Right forelimb (tissue), 1 donor: ENCODE measurements around the gene ABHD16B.
"Not testable (repeated sequence)": the region's sequence is repeated elsewhere in the genome, so short reads cannot be mapped to it uniquely, and the experiment has no call there.

ENCODE experiments used
- DNase-seq: peaks from one replicate; pipeline ENCODE4 v3.0.0-alpha.2; 2018

The ABHD16B gene

DNA sequence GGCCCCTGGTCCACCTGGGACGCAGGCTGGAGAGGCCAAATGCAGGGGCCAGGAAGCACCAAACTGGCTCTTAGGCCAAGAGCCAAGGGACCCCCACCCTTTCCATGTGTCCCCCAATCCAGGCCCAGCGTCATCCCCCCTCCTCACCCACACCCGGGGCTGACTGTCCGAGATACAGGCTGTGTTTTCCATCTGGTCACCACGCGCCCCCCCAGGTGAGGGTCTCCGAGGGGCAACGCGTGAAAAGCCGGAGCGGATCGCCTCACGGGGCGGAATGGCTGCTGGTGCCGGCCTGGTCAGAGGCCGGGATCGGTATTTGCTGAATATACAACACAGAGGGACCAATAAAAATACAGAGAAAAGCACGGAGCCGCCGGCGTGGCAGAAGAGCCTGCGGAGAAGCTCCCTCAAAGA is 5.2 kb upstream of the ABHD16B start:
- no peak for DNase-seq

DNA sequence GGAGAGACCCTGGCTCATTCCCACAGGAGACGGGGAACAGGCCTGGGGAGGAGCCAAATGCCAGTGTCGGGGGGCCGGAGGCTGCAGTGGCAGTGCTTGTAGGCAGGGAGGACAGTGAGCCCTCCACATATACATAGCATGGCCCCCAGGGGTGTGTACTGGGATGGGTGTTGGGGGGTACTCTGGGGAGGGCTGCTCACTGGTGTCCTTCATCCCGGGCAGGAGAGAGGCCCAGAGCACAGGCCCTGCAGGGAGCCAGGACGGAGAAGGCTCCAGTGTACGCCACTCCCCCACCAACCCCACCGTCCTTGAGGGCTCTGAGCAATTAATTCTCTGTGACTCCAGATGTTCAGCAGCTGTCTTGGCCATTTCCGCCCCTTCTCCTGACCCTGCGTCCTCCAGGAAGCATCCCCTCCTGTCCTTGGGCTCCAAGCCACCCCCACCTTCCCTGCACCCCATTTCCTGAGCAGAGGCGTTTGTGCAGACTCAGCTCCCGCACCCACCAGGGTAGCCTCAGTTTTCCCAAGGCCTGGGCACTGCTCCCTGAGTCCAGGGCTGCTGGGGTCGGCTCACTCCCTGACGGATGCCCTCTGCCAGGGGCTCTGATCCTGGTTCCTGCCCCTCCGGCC is 3.4 kb upstream of the ABHD16B start:
- no peak for DNase-seq

DNA sequence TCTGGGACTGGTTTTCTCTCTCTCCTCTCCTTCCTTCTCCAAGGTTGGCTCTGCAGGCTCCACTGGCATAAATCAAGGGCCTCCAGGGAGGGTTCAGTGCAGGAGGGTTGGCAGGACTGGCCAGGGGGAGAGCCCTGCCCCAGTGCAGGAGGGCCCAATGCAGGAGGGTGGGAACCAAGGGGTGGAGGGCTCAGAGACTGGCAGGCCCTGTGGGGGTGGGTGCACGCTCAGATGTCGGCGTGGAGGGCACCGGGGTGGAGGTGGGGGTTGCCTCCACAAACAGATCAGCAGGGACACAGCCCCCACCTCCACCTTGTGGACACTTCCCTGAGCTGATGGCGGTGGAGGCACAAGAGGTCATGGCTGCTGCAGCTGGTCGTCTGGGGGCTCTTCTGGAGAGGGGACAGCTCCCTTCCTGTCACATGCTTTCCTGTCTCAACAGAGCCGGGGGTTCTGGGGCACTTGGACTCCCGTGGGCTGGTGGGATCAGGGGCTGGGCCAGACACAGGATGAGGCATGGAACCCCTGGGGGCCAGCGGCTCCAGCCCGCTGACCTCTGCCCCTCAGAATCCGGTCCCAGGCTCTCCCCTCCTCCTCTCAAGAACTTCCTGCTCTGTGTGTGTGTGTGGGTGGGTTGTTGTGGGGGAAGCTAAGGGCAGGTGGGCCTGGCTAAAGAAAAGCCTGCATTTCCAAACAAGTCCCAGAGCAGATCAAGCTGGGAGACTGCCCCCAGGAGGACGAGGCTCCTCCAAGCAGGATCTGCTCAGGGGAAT is 2.7 kb upstream of the ABHD16B start:
- DNase-seq: no peak

DNA sequence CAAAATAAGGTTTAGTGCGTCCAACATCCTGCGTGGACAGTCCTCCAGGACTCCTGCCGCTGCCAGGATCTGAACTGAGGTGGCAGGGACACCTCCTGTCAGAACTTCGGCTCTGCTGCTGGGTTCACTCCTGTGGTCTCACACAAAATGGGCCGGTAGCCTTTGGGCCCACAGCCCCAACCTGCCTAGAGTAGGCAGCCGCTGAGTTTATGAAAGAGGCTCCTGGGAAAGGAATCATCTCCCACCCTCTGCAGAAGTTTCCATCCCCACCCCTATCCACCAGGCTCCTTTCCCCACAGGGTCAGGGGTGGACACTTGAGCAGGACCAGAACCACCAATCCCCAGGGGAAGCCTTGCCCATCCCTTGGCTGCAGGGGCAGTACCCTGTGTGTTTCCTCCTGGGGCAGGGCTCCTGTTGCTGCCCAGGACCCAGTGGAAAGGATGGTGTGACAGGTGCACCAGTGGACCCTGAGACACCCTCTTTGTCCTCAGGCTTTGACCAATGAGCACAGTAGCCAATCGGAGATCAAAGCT is 2.1 kb upstream of the ABHD16B start:
- no peak for DNase-seq

DNA sequence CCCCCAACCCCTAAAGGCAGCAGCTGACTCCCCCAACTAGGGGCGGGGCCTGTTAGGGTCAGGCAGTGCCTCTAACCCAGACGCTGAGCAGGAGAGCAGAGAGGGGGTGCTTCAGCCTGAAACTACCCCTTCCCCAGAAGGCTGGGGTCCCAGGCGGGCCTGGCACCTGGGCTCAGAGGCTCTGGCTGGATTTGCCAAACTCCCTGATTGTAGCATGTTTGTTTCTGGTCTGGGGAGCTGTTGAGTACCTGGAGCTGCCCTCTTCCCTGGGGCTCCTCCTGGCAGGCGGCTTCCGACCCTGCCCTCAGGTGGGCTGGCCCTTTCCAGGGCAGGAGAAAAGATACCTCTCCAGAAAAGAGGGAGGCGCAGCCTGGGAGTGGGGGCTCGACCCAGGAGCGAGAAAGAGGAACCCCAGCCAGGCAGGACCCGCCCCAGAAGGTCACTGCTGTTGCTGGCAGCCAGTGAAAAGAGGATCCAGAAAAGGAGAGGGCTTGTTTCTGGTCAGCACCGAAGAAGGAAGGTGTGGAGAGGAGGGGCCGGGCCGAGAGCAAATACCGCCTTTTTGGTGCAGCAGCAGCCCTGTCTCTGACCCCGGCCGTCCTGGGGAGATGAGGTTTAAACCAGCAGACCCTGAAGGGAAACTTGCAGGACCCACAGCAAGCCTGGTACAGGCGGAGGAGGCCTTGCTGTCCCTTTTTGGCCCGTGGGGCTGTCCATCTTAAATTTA is 810 bp upstream of the ABHD16B start:
- DNase-seq: no peak

DNA sequence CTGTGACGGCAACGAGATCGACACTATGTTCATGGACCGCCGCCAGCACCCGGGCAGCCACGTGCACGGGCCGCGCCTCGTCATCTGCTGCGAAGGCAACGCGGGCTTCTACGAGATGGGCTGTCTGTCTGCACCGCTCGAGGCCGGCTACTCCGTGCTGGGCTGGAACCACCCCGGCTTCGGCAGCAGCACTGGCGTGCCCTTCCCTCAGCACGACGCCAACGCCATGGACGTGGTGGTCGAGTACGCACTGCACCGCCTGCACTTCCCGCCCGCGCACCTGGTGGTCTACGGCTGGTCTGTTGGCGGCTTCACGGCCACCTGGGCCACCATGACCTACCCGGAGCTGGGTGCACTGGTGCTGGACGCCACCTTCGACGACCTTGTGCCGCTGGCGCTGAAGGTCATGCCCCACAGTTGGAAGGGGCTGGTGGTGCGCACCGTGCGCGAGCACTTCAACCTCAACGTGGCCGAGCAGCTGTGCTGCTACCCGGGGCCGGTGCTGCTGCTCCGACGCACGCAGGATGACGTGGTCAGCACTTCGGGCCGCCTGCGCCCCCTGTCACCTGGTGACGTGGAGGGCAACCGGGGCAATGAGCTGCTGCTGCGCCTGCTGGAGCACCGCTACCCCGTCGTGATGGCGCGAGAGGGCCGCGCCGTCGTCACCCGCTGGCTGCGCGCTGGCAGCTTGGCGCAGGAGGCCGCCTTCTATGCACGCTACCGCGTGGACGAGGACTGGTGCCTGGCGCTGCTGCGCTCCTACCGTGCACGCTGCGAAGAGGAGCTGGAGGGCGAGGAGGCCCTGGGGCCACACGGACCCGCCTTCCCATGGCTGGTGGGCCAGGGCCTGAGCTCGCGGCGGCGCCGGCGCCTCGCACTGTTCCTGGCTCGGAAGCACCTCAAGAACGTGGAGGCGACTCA is 943 bp downstream of the ABHD16B start:
- DNase-seq: no peak

DNA sequence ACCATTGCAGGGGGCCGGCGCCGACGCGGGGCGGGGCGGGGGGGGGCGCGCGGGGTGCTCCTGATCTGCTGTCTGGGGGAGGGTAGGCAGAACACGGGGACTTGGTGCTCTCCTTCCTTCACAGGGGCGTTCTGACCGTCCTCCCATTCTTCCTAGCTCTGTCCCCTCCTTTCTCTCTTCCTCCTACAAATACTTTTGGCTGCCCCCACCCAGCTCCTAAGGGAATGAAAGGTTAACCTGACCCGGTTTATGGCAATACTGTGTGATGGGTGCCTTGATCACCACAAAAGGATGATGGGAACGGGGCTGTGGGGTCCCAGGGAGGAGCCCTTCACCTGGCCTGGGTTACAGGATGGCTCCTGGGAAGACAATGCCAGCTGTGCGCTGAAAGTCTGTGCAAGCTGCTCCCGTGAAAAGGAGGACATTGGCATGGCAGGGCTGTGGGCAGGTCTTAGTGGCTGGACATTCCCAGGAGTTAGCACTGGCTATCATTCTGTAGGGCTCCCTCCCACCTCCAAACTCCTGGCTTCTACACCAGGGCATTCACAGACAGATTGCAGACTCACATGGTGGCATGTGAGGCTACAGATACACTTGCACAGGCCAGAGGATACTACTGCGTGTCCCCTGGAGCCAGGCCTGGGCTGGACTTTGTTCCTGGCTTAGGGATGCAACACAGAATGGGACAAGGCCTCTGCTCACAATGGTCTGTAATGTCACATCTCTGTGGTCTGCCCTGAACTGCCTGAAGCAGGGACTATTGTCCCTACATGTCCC is 1.9 kb downstream of the ABHD16B start:
- no peak for DNase-seq

DNA sequence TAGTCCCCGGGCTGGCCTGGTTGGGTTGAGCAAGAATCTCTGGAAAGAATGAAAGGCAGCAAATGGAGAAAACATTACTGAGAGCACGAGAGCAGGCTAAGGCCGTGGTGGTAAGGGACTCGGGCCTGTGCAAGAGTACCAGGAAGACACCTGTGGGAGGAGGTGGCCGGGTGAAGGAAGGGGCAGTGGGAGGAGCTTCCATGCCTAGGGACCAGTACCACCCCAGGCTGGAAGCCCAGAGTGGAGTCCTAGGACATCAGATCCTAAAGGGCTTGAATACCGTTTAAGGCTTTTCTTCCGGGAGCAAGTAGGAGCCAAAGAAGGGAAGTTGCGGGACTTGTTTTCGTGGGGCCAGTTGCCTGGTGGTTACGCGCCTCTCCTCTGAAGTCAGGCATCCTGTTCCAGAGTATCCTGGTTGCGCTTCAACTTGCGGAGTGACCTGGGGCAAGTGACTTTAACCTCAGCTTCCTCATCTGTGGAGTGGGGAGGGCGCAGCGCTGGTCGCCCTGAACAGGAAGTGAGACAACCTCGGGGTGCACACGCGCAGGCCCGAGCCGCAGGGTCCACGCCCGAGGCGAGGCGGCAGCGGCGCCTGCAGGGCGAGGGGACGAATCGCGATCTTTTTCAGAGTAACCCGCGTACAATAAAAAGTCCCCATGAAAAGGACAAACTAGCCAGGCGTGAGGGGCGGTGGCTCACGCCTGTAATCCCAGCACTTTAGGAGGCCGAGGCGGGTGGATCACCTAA is 2.7 kb downstream of the ABHD16B start:
- DNase-seq: peak; percentile 82

DNA sequence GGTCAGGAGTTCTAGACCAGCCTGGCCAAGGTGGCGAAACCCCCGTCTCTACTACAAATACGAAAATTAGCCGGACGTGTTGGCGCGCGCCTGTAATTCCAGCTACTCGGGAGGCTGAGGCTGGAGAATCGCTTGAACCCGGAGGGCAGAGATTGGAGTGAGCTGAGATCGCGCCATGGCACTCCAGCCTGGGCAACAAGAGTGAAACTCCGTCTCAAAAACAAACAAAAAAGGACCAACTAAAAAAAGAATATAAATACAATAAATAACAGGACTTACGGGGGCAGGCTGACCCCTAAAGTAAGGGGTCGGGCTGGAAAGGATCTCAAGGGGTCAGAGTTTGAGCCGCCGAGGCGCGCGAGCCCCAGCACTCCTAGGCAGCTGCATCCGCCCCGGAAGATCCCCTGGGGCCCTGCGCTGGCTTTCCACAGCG is 3.3 kb downstream of the ABHD16B start:
- DNase-seq: no peak

DNA sequence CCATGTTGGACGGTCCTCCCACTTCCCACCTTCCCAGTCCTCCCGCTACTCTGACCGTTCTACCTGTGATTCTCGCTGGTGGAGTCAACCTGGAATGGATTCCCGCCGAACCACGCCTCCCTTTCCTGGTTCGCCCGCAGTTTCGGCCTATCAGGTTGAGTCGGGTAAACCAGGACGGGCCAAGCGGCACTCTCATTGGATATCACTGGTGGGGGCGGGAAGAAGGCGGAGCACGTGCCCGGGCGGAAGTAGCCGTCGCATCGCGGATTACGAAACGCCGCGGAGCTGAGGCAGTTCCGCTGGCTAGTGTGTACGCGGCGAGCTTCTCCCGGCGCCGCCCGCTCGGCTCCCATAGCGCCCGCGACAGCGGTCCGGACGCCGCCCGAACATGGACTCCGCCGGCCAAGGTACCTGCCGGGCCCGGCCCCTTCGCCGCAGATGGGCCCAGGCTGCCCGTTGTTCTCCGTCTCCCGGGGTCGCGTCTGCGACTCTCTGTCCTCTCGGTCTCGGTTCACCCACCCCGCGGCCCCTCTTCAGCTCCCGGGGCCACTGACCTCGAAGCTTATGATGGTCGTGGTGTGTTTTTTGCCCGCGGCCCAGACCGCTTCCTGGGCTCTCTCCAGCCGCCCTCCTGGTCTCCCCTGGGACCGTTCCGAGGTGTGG is 3.8 kb downstream of the ABHD16B start, which contains the start of gene TPD52L2:
Gene TPD52L2 (plus strand): TSS at position 293 of the 663 bp plus-strand sequence. CDS start 96 bp downstream, at position 389.
- DNase-seq: peak; percentile 98

DNA sequence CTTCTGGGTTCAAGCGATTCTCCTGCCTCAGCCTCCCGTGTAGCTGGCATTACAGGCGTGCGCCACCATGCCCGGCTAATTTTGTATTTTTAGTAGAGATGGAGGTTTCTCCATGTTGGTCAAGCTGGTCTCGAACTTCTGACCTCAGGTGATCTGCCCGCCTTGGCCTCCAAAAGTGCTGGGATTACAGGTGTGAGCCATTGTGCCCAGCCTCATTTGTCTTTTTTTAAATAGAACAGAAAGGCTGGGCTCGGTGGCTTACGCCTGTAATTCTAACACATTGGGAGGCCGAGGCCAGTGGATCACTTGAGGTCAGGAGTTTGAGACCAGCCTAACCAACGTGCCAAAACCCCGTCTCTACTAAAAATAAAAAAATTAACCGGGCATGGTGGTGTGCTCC is 5.7 kb downstream of the ABHD16B start:
- not testable (repeated sequence) for DNase-seq

DNA sequence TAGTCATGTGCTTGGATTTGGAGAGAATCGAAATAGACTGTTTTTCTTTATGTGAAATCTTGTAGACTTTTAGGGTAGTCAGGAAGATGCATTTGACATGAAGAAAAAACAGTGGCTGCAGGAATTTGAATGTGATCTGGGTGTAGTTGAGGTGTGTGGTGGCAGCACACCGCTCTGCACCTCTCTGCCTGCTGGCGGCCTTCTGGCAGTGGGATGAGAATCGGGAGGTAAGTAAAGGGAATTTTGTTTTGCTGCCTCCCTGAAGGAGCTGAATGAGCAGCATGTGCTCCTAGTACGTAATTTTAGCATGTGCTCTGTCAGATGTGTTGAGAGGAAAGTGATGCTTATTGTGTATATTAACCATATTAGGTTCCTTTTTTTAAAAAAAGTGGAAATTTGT is 7.0 kb downstream of the ABHD16B start:
- DNase-seq: no peak

DNA sequence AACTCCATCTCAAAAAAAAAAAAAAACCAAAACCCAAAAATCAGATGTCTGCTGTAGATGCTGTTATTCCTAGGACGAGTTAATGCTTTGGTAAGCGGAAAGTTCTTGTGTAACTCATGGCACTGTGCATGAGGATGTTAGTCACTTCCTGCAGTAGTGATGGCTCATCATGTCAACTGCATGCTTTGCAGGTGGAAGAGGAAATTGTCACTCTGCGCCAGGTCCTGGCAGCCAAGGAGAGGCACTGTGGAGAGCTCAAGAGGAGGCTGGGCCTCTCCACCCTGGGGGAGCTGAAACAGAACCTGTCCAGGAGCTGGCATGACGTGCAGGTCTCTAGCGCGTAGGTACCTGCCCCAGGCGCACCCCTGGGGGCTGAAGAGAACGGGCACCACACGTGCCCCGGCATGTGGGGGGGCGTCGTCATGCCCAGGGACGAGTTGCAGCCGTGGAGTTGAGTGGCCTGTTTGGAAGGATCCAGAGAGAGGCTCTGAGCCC is 12.2 kb downstream of the ABHD16B start:
- DNase-seq: no peak

DNA sequence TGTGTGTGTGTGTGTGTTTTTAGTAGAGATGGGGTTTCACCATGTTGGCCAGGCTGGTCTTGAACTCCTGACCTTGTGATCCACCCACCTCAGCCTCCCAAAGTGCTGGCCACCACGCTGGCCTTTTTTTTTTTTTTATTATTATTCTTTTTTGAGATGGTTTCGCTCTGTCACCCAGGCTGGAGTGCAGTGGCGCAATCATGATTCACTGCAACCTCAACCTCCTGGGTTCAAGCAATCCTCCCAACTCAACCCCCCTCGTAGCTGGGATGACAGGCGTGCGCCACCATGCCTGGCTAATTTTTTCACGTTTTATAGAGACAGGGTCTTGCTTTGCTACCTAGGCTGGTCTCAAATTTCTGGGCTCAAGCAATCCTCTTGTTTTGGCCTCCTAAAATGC is 12.9 kb downstream of the ABHD16B start:
- DNase-seq: not testable (repeated sequence)

DNA sequence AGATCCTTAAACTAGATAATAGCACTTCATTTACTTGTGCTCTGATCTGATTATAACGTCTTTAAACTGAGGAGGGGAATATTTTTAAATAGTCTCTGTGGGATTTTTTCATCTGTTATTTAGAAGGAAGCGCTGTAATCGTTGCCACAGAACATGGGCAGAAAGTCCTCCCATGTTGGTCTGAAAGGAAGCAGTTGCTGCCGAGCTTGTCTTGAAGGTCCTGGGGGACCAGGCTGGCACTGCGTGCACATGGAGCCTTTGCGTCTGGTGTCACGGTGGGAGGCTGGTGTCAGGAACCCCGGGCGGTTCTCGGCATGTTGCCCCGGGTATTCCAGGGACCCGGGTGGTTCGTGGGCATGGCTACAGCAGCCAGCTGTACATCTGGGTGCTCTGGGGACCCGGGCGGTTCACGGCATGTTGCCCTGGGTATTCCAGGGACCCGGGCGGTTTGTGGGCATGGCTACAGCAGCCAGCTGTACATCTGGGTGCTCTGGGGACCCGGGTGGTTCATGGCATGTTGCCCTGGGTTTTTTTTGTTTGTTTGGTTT is 15.3 kb downstream of the ABHD16B start:
- no peak for DNase-seq

DNA sequence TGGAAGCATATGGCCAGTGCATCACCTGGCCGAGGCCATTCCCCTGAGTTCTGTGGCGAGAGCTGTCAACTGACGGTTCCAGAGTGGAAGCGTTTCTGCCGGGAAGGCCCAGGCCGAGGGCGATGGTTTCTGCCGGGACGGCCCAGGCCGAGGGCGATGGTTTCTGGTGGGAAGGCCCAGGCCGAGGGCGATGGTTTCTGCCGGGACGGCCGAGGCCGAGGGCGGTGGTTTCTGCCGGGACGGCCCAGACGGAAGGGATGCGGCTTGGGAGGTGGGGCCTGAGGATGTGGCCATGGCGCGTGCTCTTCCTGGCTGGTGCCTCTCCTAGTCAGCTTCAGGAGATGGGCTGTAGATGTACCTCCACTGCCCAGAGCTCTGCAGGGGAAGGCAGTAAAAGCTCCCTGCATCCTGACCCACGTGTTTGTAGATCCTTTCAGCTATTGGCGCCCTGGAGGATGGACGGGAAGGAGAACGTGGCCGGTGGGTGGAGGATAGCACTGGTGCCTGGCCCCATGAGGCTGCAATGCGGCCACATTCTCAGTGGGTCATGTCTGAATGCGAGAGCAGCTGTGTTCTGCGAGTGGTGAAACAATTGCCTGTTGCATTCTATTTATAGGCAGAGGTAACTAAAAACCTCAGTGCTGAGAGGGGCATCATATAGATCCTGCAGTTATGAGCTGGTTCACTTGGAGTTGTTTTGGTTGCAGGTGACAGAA is 16.6 kb downstream of the ABHD16B start:
- DNase-seq: no peak

DNA sequence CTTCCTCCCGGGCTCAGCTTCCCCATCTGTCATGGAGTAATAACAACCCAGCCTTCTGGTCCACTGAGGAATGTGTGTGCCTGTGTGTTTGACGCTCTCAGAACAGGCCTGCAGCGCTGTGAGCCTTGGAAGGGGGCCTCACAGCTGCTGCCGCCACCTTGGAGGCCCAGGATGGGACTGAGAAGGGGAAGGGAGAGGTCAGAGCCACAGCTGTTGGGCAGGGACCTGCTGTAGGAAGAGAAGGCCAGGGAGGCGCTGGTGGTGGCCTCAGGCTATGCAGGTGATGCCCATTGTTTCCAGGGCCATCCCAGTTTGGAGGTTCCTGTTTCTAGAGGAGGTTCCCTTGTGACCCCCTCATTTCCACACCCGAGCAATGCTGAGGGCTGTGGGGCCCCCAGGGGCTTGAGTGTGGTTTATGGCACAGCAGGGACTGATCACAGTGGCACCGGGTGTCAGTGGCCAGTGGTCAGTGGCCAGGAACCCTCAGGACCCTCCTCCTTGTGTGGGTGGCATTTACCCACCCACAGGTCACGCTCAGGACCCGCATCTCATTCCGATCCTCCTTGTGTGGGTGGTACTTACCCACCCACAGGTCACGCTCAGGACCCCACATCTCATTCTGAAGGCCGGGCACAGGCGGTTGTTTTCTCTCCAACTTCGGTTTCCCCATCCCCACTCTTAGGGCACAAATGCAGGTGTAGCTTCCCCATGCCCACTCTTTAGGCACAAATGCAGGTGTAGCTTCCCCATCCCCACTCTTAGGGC is 17.8 kb downstream of the ABHD16B start:
- DNase-seq: no peak

DNA sequence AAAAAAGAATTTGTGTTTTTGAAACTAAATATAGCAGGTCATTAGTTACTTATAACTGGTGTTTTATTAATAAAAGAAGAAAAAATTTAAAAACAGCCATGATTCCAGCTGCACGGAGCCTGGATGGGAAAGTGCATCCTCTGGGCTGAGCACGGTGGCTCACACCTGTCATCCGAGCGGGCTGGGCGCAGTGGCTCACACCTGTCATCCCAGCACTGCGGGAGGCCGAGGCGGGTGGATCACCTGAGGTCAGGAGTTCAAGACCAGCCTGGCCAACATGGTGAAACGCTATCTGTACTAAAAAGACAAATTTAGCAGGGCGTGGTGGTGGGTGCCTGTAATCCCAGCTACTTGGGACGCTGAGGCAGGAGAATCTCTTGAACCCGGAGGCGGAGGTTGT is 19.6 kb downstream of the ABHD16B start:
- not testable (repeated sequence) for DNase-seq
